Neutrophil (primary cell): Measurements from ENCODE around the gene OSBPL3.

ENCODE experiments used
- H3K27ac ChIP-seq: fragments of 200-600 bp; sonication (generic); 2 replicates; pipeline ENCODE4 v1.5.1; 2016; ENCODE audit warnings: mild to moderate bottlenecking, moderate library complexity
- H3K27me3 ChIP-seq: fragments of 200-600 bp; sonication (generic); 2 replicates; pipeline ENCODE4 v1.6.0; 2016; ENCODE audit warnings: mild to moderate bottlenecking
- H3K36me3 ChIP-seq: fragments of 200-600 bp; sonication (generic); 2 replicates; pipeline ENCODE4 v1.5.1; 2017
- H3K4me1 ChIP-seq, 2 experiments: fragments of 200-600 bp in 1 of 2; sonication (generic) in 1 of 2; 1 replicate in 1 of 2; 2 replicates in 1 of 2; pipeline versions ENCODE4 v1.5.1 to v1.6.1; 2013 to 2016; ENCODE audit warnings: low read depth in 1 of 2, low read length in 1 of 2, mild to moderate bottlenecking in 1 of 2, moderate library complexity in 1 of 2; ENCODE audit not compliant: control insufficient read depth in 1 of 2, insufficient read depth in 1 of 2
- H3K4me3 ChIP-seq, 2 experiments: fragments of 200-600 bp in 1 of 2; sonication (generic) in 1 of 2; 1 replicate in 1 of 2; 2 replicates in 1 of 2; pipeline ENCODE4 v1.5.1; 2013 to 2016; ENCODE audit warnings: low read depth in 1 of 2, low read length in 1 of 2, mild to moderate bottlenecking in 1 of 2, moderate library complexity in 1 of 2
- H3K9me3 ChIP-seq: fragments of 200-600 bp; sonication (generic); 2 replicates; pipeline ENCODE4 v1.5.1; 2016
- CTCF ChIP-seq: fragments of 200-600 bp; sonication (generic); IDR thresholded peaks from 2 replicates; pipeline ENCODE4 v1.5.1; 2016; ENCODE audit warnings: antibody characterized with exemption

The OSBPL3 gene

GRCh38 chr7:24917510-24918239 lies 62.3 kb downstream of the OSBPL3 start:
- H3K27ac ChIP-seq = no peak overlapping the region
- no peak for TF ChIP-seq CTCF
- no peaks in the 10 kb centered on the region for H3K9me3 ChIP-seq
- no peak overlapping the region for H3K4me3 ChIP-seq
- H3K36me3 ChIP-seq = no peaks in the 10 kb centered on the region
- no peaks in the 10 kb centered on the region for H3K4me1 ChIP-seq
- H3K27me3 ChIP-seq = no peaks in the 10 kb centered on the region

- TF ChIP-seq CTCF = no peak
- Histone ChIP-seq H3K9me3 (no peaks in the 10 kb centered on the region), H3K27ac (no peak overlapping the region), H3K36me3 (no peaks in the 10 kb centered on the region), H3K4me1 (no peaks in the 10 kb centered on the region), H3K27me3 (no peaks in the 10 kb centered on the region), H3K4me3 (no peak overlapping the region)
Observed at GRCh38 chr7:24916463-24917040, 63.4 kb downstream of the OSBPL3 start.

GRCh38 chr7:24914465-24914859 lies 65.5 kb downstream of the OSBPL3 start:
- H3K4me1 ChIP-seq = no peaks in the 10 kb centered on the region
- no peaks in the 10 kb centered on the region for H3K9me3 ChIP-seq
- no peak for TF ChIP-seq CTCF
- H3K27me3 ChIP-seq = no peaks in the 10 kb centered on the region
- no peaks in the 10 kb centered on the region for H3K36me3 ChIP-seq
- no peak overlapping the region for H3K27ac ChIP-seq
- no peak overlapping the region for H3K4me3 ChIP-seq

- H3K9me3 ChIP-seq = no peaks in the 10 kb centered on the region
- no peaks in the 10 kb centered on the region for H3K27me3 ChIP-seq
- H3K4me3 ChIP-seq = no peak overlapping the region
- no peak overlapping the region for H3K27ac ChIP-seq
- no peaks in the 10 kb centered on the region for H3K4me1 ChIP-seq
- TF ChIP-seq CTCF = no peak
- H3K36me3 ChIP-seq = no peaks in the 10 kb centered on the region
Observed at GRCh38 chr7:24913801-24914464, 66.0 kb downstream of the OSBPL3 start.

- Histone ChIP-seq H3K27ac (no peak overlapping the region), H3K4me3 (no peak overlapping the region), H3K36me3 (no peaks in the 10 kb centered on the region), H3K9me3 (no peaks in the 10 kb centered on the region), H3K4me1 (no peaks in the 10 kb centered on the region), H3K27me3 (no peaks in the 10 kb centered on the region)
- TF ChIP-seq CTCF = no peak
Observed at GRCh38 chr7:24912874-24913514, 67.0 kb downstream of the OSBPL3 start.
